Retinal pigment epithelial cell (primary cell): ENCODE data around the gene SWT1.
"Not testable (repeated sequence)": the region's sequence is repeated elsewhere in the genome, so short reads cannot be mapped to it uniquely, and the experiment has no call there.

Experiments used
- DNase-seq: peaks from one replicate; pipeline ENCODE4 v3.0.0-alpha.2; 2010; ENCODE audit warnings: low read depth
- H3K4me3 ChIP-seq: 2 replicates; pipeline ENCODE4 v1.5.1; 2011; ENCODE audit warnings: mild to moderate bottlenecking, low read length, control low read depth, moderate library complexity
- TF ChIP-seq, protein P1 (sequence below): conservative IDR thresholded peaks from 2 replicates; pipeline ENCODE4 v1.5.1; 2011; ENCODE audit warnings: low read depth, low read length, control low read depth, inconsistent platforms

SWT1 gene

GRCh38 chr1:185215911-185216310 lies 58.9 kb downstream of the SWT1 start:
- DNase-seq = no peak
- no peak overlapping the region for H3K4me3 ChIP-seq
- TF ChIP-seq, protein P1, sequence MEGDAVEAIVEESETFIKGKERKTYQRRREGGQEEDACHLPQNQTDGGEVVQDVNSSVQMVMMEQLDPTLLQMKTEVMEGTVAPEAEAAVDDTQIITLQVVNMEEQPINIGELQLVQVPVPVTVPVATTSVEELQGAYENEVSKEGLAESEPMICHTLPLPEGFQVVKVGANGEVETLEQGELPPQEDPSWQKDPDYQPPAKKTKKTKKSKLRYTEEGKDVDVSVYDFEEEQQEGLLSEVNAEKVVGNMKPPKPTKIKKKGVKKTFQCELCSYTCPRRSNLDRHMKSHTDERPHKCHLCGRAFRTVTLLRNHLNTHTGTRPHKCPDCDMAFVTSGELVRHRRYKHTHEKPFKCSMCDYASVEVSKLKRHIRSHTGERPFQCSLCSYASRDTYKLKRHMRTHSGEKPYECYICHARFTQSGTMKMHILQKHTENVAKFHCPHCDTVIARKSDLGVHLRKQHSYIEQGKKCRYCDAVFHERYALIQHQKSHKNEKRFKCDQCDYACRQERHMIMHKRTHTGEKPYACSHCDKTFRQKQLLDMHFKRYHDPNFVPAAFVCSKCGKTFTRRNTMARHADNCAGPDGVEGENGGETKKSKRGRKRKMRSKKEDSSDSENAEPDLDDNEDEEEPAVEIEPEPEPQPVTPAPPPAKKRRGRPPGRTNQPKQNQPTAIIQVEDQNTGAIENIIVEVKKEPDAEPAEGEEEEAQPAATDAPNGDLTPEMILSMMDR = no peak

GRCh38 chr1:185224132-185224531 lies 67.2 kb downstream of the SWT1 start:
- DNase-seq = no peak
- TF ChIP-seq, protein P1 = no peak
- no peak overlapping the region for H3K4me3 ChIP-seq

- H3K4me3 ChIP-seq = no peak overlapping the region
- no peak for DNase-seq
- TF ChIP-seq, protein P1 = no peak
Observed at GRCh38 chr1:185227161-185227560, 70.2 kb downstream of the SWT1 start.

DNA sequence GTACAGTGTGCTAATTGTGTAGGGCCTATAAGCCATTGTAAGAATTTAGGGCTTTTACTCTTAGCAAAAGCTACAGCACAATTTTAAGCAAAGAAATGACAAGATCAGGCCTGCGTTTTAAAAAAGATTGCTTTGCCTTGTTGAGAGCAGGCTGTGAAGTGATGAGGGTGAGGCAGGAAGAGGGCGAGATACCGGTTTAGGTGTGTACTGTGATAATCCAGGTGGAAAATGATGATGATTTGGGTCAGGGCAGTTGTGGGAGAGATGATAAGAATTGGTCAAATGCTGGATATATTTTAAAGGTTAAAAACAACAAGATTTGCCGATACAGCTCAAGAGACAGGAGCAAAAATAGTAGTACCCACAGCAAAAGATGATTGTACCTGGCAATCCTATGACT lies 72.0 kb downstream of the SWT1 start:
- DNase-seq = no peak
- TF ChIP-seq, protein P1 = no peak
- H3K4me3 ChIP-seq = no peak overlapping the region

GRCh38 chr1:185229981-185230380 lies 73.0 kb downstream of the SWT1 start:
- no peak overlapping the region for H3K4me3 ChIP-seq
- TF ChIP-seq, protein P1 = no peak

DNA sequence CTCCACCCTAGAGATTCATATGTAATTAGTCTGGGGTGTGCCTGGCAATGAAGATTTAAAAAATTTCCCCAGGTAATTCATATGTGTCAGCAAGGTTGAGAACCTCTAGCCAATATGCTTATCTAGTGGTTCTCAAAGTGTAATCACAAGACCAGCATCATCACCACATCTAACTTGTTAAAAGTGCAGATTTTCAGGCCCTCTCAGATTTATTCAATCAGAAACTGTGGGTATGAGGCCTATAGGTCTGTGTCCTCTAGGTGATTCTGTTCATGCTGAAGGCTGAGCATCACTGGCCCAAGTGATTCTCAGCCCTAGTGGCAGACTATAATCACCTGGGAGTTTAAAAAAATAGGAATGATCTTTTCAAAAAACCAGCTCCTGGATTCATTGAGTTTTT lies 75.9 kb downstream of the SWT1 start:
- TF ChIP-seq, protein P1 = no peak
- no peak overlapping the region for H3K4me3 ChIP-seq
- no peak for DNase-seq

More at GRCh38 chr1:185229981-185230380, 73.0 kb downstream of the SWT1 start:
- DNase-seq = no peak

DNA sequence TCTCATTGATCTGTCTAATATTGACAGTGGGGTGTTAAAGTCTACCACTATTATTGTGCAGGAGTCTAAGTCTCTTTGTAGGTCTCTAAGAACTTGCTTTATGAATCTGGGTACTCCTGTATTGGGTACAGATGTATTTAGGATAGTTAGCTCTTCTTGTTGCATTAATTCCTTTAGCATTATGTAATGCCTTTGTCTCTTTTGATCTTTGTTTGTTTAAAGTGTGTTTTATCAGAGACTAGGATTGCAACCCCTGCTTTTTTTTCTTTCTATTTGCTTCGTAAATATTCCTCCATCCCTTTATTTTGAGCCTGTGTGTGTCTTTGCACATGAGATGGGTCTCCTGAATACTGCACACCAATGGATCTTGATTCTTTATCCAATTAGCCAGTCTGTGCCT lies 77.2 kb downstream of the SWT1 start:
- not testable (repeated sequence) for H3K4me3 ChIP-seq, DNase-seq

DNA sequence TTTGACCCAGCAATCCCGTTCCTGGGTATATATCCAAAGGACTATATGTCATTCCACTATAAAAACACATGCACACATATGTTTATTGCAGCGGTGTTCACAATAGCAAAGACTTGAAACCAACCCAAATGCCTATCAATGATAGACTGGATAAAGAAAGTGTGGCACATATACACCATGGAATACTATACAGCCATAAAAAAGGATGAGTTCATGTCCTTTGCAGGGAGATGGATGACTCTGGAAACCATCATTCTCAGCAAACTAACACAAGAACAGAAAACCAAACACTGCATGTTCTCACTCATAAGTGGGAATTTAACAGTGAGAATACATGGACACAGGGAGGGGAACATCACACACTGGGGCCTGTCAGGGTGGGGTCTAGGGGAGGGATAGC lies 80.2 kb downstream of the SWT1 start:
- not testable (repeated sequence) for H3K4me3 ChIP-seq

More for the DNA sequence above, 80.2 kb downstream of the SWT1 start:
- not testable (repeated sequence) for DNase-seq
